Stomach smooth muscle (tissue), 2 donors: Measurements from ENCODE around the gene ROBO1.

Experiments used
- H3K27ac ChIP-seq: one replicate; pipeline ENCODE4 v1.7.0; 2013; ENCODE audit warnings: mild to moderate bottlenecking, low read length, inconsistent platforms
- H3K27me3 ChIP-seq, 2 donors: one replicate each; pipeline ENCODE4 v1.7.0; 2013; ENCODE audit warnings: low read length in 2 of 2; ENCODE audit not compliant: insufficient read depth in 2 of 2, control insufficient read depth in 1 of 2
- H3K36me3 ChIP-seq, 2 donors: one replicate each; pipeline ENCODE4 v1.7.0; 2013; ENCODE audit warnings: low read length in 2 of 2; ENCODE audit not compliant: control insufficient read depth in 2 of 2, insufficient read depth in 2 of 2
- H3K4me1 ChIP-seq: one replicate; pipeline ENCODE4 v1.7.0; 2013; ENCODE audit warnings: low read length; ENCODE audit not compliant: control insufficient read depth, insufficient read depth
- H3K4me3 ChIP-seq, 2 donors: one replicate each; pipeline ENCODE4 v1.7.0; 2013; ENCODE audit warnings: low read length in 2 of 2
- H3K9ac ChIP-seq, 2 donors: one replicate each; pipeline ENCODE4 v1.7.0; 2013; ENCODE audit warnings: low read length in 2 of 2, mild to moderate bottlenecking in 1 of 2
- H3K9me3 ChIP-seq, 2 donors: one replicate each; pipeline ENCODE4 v1.7.0; 2013; ENCODE audit warnings: low read length in 2 of 2; ENCODE audit not compliant: control insufficient read depth in 2 of 2
- donor health status: healthy.
- donor health status: Pancreatic carcinoma.

ROBO1 gene

DNA sequence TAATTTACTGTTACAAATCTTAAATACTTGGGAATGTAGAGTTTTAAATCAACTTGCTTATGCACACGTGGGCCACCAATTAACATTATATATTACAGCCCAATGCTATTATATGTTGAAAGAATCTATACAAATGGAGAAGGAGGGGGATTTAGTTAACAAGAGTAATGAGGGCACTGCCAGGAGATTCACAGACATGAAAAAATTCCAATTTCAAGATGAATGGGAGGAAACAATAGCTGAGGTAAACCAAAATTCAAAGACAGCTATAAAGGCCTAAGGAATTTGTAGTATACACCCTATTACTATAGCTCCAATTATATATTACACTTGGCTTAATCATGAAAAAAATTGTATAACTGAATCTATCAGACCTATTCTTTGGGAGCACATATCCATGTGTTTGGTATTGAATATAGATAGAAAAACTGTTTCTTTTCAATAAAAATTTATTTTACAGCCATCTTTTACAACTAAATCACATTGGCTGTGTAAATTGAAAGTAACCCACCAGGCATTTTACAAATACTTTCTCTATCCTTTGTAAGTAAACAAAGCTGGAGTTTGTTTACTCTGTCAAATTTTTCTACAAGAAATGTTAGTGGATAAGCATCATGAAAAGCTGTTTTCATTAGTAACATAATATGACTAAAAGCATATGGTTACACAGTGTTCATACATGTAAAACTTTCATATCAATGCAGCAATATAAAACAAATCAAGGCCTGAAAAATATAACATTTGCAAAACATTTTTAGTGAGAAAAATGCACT lies 1045.8 kb downstream of the ROBO1 start:
- H3K27me3 ChIP-seq, result no peaks in the 10 kb centered on the region
- H3K36me3 ChIP-seq, result no peaks in the 10 kb centered on the region
- H3K4me3 ChIP-seq, result no peak overlapping the region
- H3K9me3 ChIP-seq, result no peaks in the 10 kb centered on the region
- H3K4me1 ChIP-seq, result no peaks in the 10 kb centered on the region
- no peak overlapping the region for H3K27ac ChIP-seq
- H3K9ac ChIP-seq, result no peak overlapping the region

DNA sequence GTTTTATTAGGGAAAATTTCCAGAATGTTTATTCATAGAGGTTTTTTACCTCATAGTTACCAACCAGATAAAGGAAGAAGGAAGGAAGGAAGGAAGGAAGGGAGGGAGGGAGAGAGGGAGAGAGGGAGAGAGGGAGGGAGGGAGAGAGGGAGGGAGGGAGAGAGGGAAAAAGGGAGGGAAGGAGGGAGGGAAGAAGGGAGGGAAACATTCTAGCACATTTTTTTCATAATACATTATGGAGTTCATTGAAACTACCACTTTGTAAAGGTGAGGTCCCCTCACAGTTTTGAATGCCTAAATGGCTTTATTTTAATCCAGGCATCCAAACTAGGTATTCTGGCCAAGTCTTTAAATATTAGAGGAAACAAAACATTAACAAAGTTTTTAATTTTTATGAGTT lies 1049.1 kb downstream of the ROBO1 start:
- Histone ChIP-seq H3K9me3 (no peaks in the 10 kb centered on the region), H3K27me3 (no peaks in the 10 kb centered on the region), H3K4me1 (no peaks in the 10 kb centered on the region), H3K9ac (no peak overlapping the region), H3K36me3 (peaks cover 0 to 2% of the 10 kb centered on the region in 2 donors), H3K27ac (no peak overlapping the region), H3K4me3 (no peak overlapping the region)

DNA sequence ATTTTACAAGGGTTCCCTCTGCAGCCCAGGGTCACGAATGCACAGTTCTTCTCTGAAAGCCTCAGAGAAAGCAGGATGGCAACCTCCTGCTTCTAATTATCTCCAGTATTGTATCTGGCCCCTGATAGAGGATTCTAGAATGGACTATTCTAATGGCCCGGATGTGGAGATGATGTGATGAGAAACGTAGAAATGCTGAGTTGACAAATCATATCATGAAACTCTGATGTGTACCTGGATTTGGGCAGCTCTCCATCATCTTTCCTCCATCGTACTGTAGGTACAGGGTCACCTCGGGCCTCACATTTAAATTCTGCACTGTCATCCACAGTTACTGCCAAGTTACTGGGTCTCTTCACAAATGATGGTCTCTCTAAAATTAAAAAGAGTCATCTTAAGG lies 1050.8 kb downstream of the ROBO1 start:
- Histone ChIP-seq H3K4me3 (no peak overlapping the region), H3K27ac (no peak overlapping the region), H3K36me3 (peaks cover 0 to 2% of the 10 kb centered on the region in 2 donors), H3K9me3 (no peaks in the 10 kb centered on the region), H3K27me3 (no peaks in the 10 kb centered on the region), H3K9ac (no peak overlapping the region), H3K4me1 (no peaks in the 10 kb centered on the region)

DNA sequence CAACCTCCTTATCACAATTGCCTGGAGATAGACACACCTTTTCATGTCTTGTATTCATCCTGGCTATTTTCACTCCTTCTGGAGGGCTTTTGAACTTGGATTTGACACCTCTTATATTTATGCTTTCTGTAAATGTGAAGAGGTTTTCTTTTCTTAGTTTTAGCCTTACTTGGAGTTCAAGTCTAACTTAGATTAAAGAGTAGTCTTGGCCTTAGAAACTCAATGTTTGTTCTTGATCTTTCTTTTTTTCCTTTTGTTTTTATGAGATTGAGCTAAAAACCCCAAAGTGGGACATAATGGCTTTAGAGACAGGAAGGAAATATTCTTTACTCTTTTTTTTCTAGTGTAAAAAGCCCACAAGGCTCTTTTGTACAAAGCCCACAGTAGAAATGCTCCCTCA lies 1054.9 kb downstream of the ROBO1 start:
- Histone ChIP-seq H3K4me3 (no peak overlapping the region), H3K9ac (no peak overlapping the region), H3K4me1 (no peaks in the 10 kb centered on the region), H3K36me3 (peaks cover 0 to 2% of the 10 kb centered on the region in 2 donors), H3K27me3 (no peaks in the 10 kb centered on the region), H3K9me3 (no peaks in the 10 kb centered on the region), H3K27ac (no peak overlapping the region)

DNA sequence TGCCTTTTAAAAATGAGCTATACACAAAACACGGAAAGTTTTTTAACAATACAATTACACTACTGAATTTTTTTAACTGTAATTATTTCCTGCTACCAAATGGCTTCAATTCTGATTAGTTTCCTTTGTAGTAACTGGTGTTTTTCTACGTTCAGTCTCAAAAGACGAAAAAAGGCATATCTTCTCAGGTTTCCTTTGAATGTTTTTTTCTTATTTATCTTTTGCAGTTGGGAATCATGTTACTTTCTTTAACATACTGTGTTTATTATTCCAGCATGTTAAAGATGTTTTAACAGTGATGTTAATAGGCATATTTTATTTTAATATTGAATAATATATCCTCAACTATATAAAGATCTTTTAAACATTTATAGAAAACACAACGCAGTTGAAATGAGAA lies 1055.5 kb downstream of the ROBO1 start:
- Histone ChIP-seq H3K9me3 (no peaks in the 10 kb centered on the region), H3K9ac (no peak overlapping the region), H3K4me1 (no peaks in the 10 kb centered on the region), H3K27ac (no peak overlapping the region), H3K4me3 (no peak overlapping the region), H3K27me3 (no peaks in the 10 kb centered on the region), H3K36me3 (peaks cover 0 to 2% of the 10 kb centered on the region in 2 donors)

DNA sequence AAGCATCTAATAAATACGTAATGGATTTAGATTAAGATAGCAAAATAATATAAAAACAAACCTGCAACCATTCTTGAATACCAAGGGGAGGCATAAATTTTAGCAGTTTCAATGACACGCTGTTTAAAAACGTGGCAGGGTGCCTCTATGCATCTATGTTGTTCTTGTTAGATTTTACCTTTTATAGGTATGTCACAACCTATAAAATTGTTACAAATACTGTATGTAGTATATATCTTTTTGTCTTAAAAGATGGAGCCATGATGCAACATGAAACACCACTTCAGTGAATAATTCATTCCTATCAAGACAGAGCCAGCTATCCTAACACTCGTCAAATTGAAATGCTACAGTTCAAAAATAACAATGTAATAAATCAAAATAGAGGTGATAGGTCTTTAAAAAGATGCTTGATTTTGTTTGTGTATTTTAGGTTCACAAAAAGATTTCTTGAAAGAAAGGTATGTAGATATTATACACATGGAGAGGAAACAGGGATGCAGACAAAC lies 1059.2 kb downstream of the ROBO1 start:
- no peaks in the 10 kb centered on the region for H3K4me1 ChIP-seq
- H3K27me3 ChIP-seq, result no peaks in the 10 kb centered on the region
- no peak overlapping the region for H3K9ac ChIP-seq
- no peak overlapping the region for H3K27ac ChIP-seq
- no peak overlapping the region for H3K4me3 ChIP-seq
- no peaks in the 10 kb centered on the region for H3K36me3 ChIP-seq
- no peaks in the 10 kb centered on the region for H3K9me3 ChIP-seq

DNA sequence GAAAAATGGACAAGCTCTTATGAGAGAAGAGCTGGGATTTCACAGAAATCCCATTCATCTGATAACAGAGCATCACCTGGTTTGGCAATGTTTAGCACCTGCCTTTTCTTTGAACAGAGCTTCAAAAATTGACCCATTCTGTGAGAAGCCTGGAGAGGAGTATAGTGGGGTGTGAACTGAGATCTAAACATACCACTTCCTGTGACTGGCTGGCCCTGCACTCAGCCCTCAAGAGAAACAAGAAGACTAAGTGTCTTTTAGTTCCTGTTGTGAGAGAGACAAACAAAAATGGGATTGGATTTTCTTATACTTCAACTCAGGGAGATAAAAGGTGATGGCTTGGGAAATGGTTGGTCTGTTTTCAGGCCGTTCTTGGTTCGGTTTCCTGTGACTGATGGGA lies 1060.2 kb downstream of the ROBO1 start:
- Histone ChIP-seq H3K9ac (no peak overlapping the region), H3K27me3 (no peaks in the 10 kb centered on the region), H3K9me3 (no peaks in the 10 kb centered on the region), H3K36me3 (no peaks in the 10 kb centered on the region), H3K4me3 (no peak overlapping the region), H3K27ac (no peak overlapping the region), H3K4me1 (no peaks in the 10 kb centered on the region)

DNA sequence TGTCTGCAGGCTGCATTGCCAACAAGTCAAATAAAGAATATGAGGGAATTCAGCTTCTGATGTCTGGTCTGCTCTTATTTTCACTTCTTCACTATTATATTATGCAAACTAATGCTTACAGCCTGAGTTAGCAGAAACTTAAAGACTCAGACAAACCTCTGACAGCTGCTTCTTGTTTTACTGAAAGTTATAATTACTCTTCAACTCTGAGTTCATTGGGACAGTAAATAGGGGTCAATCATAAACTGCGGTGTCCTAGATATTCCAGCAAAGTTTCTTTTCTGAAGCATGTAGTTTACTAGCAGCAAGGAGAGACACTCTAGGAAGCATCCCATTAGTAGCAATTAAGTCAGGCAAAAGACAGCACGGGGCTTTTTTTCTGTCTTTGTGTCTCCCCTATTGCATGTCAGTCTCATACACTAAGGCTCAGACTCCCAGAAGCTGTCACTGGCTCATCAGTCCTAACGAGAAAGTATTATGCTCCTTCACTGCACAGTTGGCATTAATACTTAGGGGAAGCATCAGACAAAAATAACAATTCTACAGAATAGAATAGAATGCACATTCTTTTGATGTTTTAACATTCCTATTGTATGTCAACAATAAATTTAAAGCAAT lies 1060.8 kb downstream of the ROBO1 start:
- Histone ChIP-seq H3K36me3 (no peaks in the 10 kb centered on the region), H3K9me3 (no peaks in the 10 kb centered on the region), H3K27ac (no peak overlapping the region), H3K9ac (no peak overlapping the region), H3K27me3 (no peaks in the 10 kb centered on the region), H3K4me3 (no peak overlapping the region), H3K4me1 (no peaks in the 10 kb centered on the region)

DNA sequence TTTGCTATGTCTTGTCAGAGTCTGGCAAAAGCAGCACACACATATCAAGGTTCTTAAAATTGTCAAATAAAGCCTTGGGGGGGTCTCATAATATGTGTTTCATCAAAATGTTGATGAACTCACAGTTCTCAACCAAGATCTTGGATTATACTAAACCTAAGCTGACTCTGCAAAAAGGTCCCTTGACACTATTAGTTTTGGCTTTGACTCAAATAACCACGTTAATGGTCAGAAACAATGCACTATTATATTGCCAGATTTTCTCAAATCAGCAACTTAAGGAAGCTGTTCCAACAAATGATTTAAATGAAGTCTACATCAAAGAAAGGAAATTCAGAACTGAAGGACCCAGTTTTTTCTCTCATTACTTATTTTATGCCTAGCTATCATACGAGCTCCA lies 1063.9 kb downstream of the ROBO1 start:
- Histone ChIP-seq H3K36me3 (no peaks in the 10 kb centered on the region), H3K4me1 (no peaks in the 10 kb centered on the region), H3K4me3 (no peak overlapping the region)

DNA sequence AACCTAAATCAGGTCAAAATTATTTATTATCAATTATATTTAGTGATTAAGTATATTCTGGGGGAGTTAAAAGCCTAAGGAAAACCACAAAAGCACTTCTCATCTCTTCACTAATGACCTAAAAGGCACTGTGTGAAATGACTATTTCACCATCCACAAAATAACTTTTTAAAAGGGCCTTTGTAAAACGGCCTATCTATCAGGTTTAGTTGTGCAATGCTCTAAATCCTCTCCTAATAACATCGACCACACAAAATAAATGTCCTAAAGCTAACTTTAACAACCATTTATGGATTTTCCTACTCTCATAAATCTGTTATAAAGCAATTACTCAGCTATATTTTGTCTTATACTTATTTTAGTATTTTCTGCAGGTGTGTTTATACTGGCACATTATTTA lies 1066.3 kb downstream of the ROBO1 start:
- Histone ChIP-seq H3K4me3 (no peak overlapping the region), H3K27ac (no peak overlapping the region), H3K36me3 (no peaks in the 10 kb centered on the region), H3K9me3 (no peaks in the 10 kb centered on the region), H3K9ac (no peak overlapping the region), H3K27me3 (no peaks in the 10 kb centered on the region), H3K4me1 (no peaks in the 10 kb centered on the region)

More for the DNA sequence above, 1063.9 kb downstream of the ROBO1 start:
- H3K27ac ChIP-seq, result no peak overlapping the region
- no peak overlapping the region for H3K9ac ChIP-seq
- no peaks in the 10 kb centered on the region for H3K27me3 ChIP-seq
- no peaks in the 10 kb centered on the region for H3K9me3 ChIP-seq

DNA sequence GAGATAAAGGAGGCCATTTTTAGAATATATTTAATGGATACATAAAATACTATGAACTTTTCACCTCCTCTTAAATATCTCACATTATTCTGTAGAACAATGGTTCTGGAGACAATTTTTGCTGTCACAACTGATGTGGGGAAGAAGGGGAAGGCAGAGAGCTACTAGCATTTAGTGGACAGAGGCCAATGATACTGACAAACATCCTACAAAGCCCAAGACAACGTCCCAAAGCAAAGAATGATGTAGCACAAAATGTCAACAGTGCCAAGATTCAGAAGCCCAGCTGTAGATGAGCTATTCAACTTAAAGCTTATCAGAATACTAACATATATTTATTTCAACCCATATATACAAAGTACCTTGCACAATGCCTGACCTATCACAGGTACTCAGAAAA lies 1069.4 kb downstream of the ROBO1 start:
- Histone ChIP-seq H3K36me3 (no peaks in the 10 kb centered on the region), H3K27ac (no peak overlapping the region), H3K9ac (no peak overlapping the region), H3K4me1 (no peaks in the 10 kb centered on the region), H3K9me3 (no peaks in the 10 kb centered on the region), H3K27me3 (no peaks in the 10 kb centered on the region), H3K4me3 (no peak overlapping the region)
